B cell (primary cell): ENCODE results near the gene SBK1.

Source experiments
- EZH2 ChIP-seq: IDR thresholded peaks from 2 replicates; pipeline ENCODE4 v1.6.1; 2012; ENCODE audit warnings: borderline replicate concordance, low read depth, mild to moderate bottlenecking, moderate library complexity, low read length; ENCODE audit not compliant: insufficient read depth, poor library complexity, severe bottlenecking
- TF ChIP-seq, protein P1 (sequence below): fragments of 200-600 bp; IDR thresholded peaks from one replicate; pipeline ENCODE4 v1.8.0; 2022; ENCODE audit warnings: antibody characterized with exemption, mild to moderate bottlenecking

DNA sequence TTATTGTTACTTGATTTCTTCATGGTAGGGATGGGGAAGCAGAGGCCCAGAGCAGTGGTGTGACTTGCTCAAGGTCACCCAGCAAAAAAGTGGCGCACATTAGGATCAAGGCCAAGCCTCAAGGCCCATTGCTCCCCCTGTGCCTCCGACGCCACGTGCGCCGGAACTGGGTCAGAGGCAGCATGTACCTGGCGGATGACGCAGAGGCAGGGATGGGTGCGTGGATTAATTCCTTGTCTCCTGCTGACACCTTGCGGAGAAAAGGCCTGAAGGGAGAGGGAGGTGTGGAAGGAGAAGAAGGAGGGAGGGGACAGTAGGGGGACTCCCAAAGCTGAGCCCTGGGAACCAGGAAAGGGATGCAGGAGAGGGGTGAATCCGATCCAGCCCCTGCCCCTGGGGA lies 18.5 kb downstream of the SBK1 start:
- TF ChIP-seq, protein P1, sequence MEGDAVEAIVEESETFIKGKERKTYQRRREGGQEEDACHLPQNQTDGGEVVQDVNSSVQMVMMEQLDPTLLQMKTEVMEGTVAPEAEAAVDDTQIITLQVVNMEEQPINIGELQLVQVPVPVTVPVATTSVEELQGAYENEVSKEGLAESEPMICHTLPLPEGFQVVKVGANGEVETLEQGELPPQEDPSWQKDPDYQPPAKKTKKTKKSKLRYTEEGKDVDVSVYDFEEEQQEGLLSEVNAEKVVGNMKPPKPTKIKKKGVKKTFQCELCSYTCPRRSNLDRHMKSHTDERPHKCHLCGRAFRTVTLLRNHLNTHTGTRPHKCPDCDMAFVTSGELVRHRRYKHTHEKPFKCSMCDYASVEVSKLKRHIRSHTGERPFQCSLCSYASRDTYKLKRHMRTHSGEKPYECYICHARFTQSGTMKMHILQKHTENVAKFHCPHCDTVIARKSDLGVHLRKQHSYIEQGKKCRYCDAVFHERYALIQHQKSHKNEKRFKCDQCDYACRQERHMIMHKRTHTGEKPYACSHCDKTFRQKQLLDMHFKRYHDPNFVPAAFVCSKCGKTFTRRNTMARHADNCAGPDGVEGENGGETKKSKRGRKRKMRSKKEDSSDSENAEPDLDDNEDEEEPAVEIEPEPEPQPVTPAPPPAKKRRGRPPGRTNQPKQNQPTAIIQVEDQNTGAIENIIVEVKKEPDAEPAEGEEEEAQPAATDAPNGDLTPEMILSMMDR: no peak
- no peak for TF ChIP-seq EZH2
